Measurements from ENCODE around the gene ZNF777. TPM values are rescaled to one million over a fixed set of nuclear protein-coding genes. Genes with fewer than 3 reads are reported as not detected.
A peak's percentile ranks its signal among the peaks of the same experiment; 100 is the strongest.

The ZNF777 gene
- total and polyA plus RNA-seq, 11 donors = 6.5 to 10.7 (median 7.5) TPM

DNA sequence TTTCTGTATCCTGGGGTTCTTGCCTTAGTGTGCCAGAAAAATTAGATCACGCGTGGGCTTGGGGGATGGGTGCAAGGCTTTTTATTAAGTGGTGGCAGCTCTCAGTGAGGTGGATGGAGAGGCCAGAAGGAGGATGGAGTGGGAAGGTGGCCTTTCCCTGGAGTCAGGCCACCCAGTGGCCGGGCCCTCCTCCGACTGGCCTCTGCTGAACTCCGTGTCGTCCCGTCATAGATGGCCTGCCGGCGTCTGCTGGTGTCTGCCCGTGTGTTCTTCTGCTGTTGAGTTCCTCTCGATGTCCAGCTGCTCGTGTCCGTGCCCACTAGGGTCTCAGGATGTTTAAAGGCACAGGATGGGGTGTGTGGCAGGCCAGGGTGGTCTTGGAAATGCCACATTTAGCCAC, 40.8 kb upstream of the ZNF777 start:
- Histone ChIP-seq H3K27me3 (no peaks in the 10 kb centered on the region), H3K4me3 (no peak overlapping the region), H3K36me3 (no peaks in the 10 kb centered on the region), H3K4me1 (peaks cover 0 to 9% (median 2%) of the 10 kb centered on the region in 12 donors), H3K9me3 (peaks cover 0 to 18% (median 6%) of the 10 kb centered on the region in 12 donors), H3K27ac (no peak overlapping the region)
- ATAC-seq (no peak), DNase-seq (no peak)
- TF ChIP-seq POLR2A (IDR thresholded peaks at IDR 0.05) (no peak), CTCF (IDR thresholded peaks at IDR 0.05) (no peak)
- intact Hi-C loops (cut with DNase I) = no loop called here
- WGBS, 4 donors = 59 to 88% (median 69%) methylated on average over 12 to 13 of the region's 13 CpGs

- H3K4me3 ChIP-seq = no peak overlapping the region
- peaks cover 0 to 13% (median 6%) of the 10 kb centered on the region in 12 donors for H3K9me3 ChIP-seq
- H3K36me3 ChIP-seq = no peaks in the 10 kb centered on the region
- ATAC-seq (no peak), DNase-seq (peak in 1 of 5 donors; percentile 36)
- no peak overlapping the region for H3K27ac ChIP-seq
- no peak for TF ChIP-seq CTCF (IDR thresholded peaks at IDR 0.05)
- TF ChIP-seq POLR2A (IDR thresholded peaks at IDR 0.05) = no peak
- intact Hi-C loops (cut with DNase I) = no loop called here
- H3K4me1 ChIP-seq = peaks cover 0 to 17% (median 6%) of the 10 kb centered on the region in 12 donors
- H3K27me3 ChIP-seq = no peaks in the 10 kb centered on the region
- 50 to 64% (median 60%) methylated on average over 4 of the region's 4 CpGs for WGBS, 4 donors
These were observed 40.0 kb upstream of the ZNF777 start for GRCh38 chr7:149500910-149501309.

- DNase-seq (no peak), ATAC-seq (no peak)
- TF ChIP-seq POLR2A (IDR thresholded peaks at IDR 0.05) = no peak
- no peak for TF ChIP-seq CTCF (IDR thresholded peaks at IDR 0.05)
- H3K4me1 ChIP-seq = peaks cover 0 to 24% (median 13%) of the 10 kb centered on the region in 12 donors
- intact Hi-C loops (cut with DNase I) = no loop called here
- H3K27ac ChIP-seq = no peak overlapping the region
- H3K36me3 ChIP-seq = no peaks in the 10 kb centered on the region
- H3K9me3 ChIP-seq = peaks cover 0 to 6% (median 1%) of the 10 kb centered on the region in 12 donors
- H3K4me3 ChIP-seq = no peak overlapping the region
- H3K27me3 ChIP-seq = no peaks in the 10 kb centered on the region
These were observed 39.3 kb upstream of the ZNF777 start for GRCh38 chr7:149500201-149500600.

DNA sequence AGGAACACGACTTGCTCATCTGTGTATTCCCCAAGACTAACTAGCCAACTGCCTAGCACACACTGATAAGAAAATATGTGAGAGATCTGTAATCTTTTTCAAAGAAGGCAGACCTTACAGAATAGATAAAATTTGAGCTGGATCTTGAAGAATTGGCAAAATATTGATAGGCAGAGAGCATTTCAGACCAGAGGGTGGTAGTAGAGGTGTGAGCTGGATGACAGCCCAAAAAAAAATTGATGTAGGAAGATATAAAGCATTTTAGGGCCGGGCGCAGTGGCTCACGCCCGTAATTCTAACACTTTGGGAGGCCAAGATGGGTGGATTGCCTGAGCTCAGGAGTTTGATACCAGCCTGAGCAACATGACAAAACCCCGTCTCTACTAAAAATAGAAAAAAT, 37.9 kb upstream of the ZNF777 start:
- WGBS, 4 donors = 84 to 92% (median 88%) methylated on average over 6 of the region's 6 CpGs
- TF ChIP-seq CTCF (IDR thresholded peaks at IDR 0.05) = no peak
- no peak for TF ChIP-seq POLR2A (IDR thresholded peaks at IDR 0.05)
- Histone ChIP-seq H3K27me3 (no peaks in the 10 kb centered on the region), H3K4me3 (no peak overlapping the region), H3K27ac (no peak overlapping the region), H3K9me3 (no peaks in the 10 kb centered on the region), H3K36me3 (peaks cover 0 to 7% (median 4%) of the 10 kb centered on the region in 9 donors), H3K4me1 (peaks cover 0 to 30% (median 19%) of the 10 kb centered on the region in 12 donors)
- intact Hi-C loops (cut with DNase I) = loop anchor here in 5 of 10 donors (2.0 to 10.0 kb wide), 6 partner anchors 77 to 238 kb away; partner anchors contain the start of gene ZNF783 (in 1 of the 5)
- no peak for ATAC-seq
- no peak for DNase-seq

Data from heart left ventricle (tissue), 16 donors.